MV-4-11 (cell line): ENCODE data around the gene PXYLP1.
A peak's percentile ranks its signal among the peaks of the same experiment; 100 is the strongest.

Experiments
- DNase-seq: peaks from one replicate; lab custom pipeline; 2025; lab: John Stamatoyannopoulos, UW

PXYLP1 gene

DNA sequence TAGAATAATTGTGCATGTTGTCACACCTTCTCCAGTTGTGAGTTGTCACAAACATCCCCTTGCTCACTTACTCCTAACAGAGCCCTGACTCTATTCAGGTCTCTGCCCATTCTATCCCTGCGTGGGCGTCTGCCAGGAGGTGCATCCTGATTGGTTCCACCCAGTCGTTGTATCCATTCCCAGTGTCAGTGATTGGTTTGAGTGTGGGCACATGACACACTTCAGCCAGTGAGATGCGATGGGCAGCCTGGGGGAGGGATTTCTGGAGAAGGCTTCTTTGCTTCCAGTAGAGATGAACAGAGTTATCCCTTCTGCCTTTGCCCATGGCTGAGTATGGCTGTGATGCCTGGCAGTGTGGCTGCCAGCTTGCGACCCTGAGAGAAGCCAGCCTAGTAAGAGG is 18.7 kb downstream of the PXYLP1 start:
- DNase-seq, result no peak

DNA sequence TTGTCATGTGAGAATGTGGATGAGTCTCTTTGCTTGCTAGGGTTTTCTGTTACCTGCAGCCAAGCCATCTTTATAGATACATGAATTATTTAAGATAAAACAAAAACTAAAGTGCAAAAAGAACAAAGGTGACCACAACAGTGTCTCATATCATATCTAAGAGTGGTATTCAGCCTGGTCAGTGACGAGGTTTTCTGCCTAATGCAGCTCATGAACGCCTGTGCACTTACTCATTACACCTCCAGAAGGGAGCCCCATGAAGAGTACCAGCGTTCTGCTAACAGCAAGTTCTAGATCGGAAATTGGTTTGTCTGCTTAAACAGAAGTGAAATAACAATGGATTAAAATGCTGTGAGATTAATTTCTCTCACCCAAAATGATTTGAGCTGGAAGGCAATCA is 19.2 kb downstream of the PXYLP1 start:
- no peak for DNase-seq

DNA sequence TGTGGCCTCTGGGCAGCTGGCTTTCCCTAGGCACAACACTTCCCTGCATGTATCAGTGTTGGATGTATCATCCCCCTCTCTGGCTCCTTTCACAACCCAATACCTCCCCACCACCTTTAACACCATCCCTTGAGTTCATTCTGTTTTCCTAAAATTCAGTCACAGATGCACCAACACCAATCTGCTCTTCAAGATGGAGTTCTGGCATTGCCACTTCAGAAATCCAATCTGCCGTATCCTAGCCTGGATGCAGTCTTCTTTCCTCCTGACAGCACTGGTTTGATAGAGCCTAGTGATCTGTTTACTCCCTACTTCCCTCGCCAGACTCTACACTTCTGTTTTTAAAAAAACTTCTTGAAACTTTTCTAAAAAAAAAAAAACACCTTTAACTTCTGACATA is 21.7 kb downstream of the PXYLP1 start:
- DNase-seq, result no peak

DNA sequence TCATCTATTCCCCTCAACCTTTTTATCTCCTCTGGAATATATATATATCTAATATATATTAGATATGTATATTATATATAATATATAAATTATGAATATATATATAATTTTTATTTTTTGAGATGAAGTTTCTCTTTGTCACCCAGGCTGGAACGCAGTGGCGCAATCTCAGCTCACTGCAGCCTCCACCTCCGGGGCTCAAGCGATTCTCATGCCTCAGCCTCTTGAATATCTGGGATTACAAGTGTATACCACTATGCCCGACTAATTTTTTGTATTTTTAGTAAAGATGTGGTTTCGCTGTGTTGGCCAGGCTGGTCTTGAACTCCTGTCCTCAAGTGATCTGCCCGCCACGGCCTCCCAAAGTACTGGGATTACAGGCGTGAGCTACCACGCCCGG is 22.2 kb downstream of the PXYLP1 start:
- DNase-seq, result no peak

DNA sequence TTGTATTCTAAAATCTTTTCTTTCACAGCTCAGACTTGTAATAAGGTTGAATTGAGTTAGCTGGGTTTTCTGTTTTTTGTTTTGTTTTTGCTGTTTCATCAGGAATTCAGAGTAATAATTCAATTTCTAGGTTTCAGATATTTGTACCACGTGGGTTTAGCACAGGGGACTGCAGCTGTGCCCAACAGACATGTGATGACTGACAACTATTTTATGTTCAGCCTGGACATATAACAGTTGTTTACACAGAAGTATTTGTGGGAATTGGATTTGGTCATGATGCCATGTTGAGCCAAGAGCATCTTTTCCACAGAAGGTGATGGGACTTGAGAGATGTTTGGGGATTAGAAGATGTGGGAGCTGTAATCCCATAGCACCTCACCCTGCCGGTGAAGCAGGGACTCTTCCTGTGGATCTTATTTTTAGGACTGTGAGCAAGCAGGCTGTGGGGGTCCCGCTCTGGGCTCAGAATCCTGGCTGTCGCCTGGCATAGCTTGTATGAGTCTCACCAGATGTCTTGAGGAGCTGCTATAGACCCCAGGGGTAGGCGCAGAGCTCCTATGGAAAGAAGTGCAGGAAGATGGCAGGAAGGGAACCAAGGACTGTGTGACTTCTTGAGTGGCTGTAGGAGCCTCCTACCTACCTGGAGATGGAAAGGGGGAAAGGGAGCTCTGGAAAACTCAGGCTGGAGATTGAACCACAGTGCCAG is 23.7 kb downstream of the PXYLP1 start:
- DNase-seq, result no peak

DNA sequence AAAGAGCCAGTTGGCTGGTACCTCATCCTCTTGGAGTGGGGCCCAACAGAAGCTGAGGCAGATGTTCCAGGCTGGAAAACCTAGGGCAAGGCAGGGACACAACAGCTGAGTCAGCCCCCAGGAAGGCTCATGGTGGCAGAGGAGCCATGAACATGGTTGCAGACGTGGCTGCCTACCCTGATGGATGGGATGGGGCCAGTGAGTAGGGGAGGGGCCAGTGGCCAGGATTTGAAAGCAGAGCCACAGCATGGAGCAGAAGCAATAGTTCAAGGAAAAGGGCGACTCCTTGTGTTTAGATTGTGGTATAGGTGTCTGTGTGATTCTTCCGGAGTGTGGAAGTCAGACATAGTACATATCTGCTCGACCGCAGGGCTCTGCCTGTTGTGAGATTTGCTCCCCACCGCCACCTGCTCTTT is 24.2 kb downstream of the PXYLP1 start:
- DNase-seq, result no peak

DNA sequence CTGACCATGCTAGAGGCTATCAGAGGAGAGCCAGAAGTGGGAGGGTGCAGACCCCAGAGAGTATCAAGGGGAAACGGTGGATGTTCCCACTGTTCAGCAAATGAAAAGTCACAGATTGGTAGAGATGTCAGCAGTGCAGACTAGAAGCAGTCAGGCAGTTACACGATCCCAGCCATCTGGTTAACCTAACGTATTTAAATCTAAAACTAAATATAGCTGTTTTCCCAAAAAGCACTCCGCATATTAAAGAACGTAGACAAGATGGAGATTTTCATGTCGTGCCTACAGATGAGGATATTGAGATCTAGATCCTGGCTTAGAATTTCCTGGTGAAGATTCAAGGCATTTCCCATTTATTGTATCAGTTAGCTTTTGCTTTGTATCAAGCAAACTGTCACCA is 25.2 kb downstream of the PXYLP1 start:
- no peak for DNase-seq

DNA sequence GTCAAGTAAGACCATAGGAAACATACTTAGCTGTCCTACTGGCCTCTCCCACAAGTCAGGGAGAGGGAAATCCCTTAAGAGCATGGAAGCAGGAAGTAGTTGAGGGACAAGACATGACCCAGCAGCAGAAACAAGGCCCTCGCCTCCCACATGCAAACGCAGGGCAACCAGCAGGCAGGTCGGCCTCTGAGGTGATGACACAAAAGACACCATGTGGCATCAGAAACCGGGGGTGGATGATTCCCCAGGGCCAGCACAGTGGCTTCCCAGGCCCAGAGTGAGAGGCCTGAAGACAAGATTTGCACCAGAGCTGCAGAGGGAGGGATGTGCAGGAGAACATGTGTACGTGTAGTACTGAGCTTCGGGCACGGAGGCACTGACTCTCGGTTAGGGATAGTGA is 26.3 kb downstream of the PXYLP1 start:
- no peak for DNase-seq

DNA sequence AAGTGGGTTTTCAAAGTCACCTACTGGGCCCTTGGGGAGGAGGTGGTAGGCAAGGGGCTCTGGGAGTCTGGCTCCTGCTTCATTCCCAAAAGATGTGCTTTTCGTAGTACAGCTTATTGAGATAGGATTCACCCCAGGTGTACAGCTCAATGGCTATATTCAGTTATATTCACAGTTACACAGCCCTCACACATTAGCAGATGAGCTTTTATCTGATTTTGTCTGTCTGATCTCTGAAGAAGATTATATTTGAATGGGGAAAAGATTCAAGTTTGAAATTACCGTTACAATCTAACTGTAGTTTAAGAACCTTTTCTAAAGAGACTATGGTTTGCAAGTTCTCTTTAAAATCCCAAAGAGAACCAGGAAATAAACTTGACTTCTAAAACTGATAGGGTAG is 27.3 kb downstream of the PXYLP1 start:
- no peak for DNase-seq

DNA sequence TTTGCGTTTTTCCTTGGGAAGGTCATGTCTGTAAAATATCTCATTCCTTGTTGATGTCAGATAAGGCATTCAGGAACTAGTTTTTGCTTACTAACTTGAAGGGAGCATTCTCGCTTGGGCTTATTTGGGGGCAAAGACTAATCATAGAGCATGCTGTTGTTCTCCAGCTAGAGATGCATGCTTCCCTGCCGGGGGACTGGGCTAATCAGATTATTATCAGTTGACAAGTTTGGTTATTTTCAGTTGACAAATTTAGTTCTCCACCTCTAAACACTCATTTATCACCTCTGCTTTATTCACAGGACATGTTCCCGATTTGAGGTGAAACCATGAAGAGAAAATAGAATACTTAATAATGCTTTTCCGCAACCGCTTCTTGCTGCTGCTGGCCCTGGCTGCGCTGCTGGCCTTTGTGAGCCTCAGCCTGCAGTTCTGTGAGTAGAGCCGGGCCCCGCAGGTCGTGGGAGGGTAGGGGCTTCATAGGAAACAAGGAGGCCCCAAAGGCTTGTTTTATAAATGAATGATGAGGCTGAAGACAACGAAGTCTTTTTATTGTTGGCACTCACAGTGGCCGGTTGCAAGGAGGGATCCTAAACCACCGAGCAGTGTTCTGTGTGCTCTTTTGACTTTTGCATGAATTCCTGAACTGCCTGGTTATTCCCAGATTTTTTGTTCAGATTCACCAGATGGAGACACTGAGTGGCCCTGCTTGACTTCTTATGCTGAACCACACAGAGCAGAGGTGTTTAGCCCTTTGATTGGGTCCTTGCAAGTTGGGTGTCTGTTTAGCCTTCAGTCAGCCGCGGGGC is 28.4 kb downstream of the PXYLP1 start:
- DNase-seq, result no peak

DNA sequence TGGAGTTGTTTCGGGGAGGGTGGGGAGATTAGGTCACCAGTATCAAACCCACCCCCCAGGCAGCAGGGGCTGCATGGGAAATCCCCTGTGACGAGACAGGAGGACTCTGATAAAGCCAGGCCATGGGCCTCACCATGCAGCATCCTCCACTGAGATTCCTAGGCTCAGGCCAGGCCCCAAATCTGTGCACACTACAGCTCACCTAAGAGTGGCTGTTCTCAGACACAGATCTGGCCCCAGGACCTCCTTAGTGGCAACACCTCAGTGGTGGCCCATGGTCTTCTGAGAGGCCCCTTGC is 29.0 kb downstream of the PXYLP1 start:
- no peak for DNase-seq

DNA sequence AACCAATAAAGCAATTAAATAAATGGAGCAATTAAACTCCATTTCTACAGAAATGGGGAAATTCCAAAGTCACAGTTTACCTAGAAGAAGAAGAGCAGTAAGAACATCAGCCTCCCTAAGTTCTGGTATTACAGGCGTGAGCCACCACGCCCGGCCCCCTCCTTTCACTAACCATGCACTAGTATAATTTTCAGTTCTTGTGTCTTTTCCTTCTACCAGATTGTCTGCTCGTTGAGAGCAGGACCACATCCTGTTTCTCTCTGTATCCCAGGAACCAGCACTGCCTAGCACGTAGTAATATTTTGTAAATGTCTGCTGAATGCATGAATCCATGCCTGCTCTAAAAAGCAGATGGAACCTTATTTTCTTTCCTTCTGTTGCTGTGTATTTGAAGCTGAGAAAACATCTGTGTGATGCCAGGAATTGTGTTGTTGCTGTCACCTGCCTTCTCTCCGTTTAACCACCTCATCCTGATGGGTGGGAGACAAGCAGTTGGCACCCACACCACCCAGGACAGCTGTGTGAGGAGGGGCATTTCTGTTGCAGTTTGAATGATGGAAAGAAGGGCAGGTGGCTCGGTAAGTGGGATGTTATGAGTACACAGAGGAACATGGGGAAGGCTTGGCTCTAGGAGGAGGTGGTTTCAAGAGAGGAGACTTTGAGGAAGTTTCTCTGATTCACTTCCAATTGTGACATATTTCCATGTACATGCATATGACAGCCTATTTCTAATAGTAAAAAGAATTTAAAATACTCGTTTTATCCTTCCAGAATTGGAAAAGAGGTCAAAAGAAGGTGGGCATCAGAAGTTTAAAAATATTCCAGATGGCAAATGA is 30.1 kb downstream of the PXYLP1 start:
- peak; percentile 42 for DNase-seq

DNA sequence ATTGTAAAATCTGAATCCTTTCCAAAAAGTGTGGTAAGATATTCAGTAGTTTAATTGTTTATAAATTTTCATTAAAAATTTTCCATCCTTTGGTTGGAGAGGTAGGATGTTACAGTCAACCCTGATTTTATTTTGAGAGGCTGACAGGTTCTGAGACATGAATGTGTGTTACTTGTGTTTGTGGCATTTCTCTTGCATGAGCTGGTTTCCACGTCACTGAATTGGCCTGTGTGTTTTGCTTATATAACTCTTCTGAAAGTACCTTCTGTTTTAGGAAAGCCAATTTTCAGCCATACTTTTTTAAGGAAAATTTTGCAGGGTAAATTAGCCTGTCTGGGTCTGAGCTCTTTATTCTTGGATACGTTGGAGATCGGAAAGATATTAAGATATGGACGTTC is 30.7 kb downstream of the PXYLP1 start:
- no peak for DNase-seq

DNA sequence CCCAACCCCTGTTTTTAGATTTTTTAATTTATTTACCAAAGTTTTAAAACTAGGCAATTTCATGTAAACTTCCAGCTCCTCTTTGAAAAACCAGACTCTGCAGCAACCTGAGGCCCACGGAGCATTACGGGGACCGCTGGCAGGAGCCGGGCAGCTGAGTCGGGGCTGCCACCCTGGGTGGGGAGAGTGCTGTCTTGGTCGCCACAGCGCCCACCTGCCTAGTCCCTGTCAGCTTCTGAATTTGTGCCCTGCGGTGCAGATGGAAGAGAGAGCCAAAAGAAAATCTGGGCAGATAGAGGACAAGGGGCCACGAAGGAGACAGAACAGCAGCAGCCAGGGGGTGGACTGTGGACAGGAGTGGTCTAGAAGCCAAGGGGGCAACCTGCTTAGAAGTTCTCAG is 34.6 kb downstream of the PXYLP1 start:
- no peak for DNase-seq

DNA sequence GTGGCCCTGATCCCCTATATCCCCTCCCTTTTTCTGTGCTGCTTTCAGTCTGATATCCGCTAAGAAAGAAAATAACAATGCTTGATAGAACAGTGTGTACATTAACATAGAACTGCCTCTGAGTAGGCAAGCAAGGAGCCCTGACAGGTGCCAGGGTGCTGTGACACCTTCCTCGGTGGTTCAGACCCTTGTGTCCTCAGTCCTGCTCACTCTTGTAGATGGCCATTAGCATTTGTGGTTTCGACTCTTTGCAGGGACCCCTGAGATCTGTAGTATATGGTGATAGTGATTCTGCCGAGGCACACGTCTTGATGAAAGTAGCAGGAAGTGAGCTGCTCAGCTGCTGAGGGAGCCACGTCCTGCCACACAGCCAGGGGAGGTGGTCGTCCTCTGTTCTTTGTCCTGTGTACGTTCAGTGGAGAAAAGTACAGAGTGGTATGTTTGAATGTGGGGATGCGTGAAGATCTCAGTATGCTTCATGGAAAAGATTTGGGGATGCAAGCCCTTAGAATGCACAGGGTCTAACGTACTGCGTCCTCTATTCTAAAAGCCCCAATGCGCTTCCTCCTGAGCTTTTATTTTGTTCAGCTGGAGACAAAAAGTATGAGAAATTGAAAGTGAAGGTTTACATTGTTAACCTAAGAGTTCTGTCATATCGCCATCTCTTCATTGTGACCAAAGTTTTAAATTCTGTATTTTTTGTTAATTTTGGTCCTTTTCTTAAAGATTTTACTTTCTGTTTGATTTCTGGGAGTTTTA is 35.4 kb downstream of the PXYLP1 start:
- no peak for DNase-seq

DNA sequence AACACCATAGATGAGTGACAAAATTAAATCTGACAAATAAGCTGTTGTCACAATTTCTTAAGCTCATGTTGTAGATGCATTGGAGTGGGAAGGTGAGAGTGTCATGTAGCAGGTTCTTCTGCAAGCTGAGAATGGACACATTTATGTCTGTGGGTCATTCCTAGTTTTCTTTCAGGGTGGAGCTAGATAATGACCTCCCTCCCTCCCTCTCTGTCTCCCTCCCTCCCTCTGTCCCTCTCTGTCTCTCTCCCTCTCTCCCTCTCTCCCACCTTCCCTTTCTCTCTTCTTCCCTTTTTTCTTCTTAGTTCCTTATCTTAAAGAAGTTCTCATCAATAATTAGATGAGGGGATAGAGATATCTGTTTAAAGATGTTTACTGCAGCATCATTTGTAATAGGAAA is 36.0 kb downstream of the PXYLP1 start:
- DNase-seq, result no peak

DNA sequence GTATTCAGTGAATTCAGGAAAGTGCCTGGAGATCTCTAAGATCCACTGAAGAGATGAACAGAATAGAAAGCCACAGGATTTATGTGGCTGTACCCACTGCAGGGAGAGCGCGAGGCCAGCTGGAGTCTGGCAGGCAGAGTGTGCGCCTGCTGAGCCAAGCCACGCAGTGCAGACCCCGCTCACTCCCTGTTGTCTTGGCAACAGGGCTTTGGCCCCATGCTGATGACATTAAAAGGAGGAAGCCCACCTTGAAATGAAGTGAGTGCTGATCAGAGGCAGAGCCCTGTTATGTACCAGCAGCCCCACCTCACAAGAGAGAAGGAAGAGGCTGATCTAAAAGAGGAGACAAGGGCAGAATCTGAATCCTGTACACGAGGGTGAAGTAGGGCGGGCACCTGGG is 36.7 kb downstream of the PXYLP1 start:
- DNase-seq, result no peak

DNA sequence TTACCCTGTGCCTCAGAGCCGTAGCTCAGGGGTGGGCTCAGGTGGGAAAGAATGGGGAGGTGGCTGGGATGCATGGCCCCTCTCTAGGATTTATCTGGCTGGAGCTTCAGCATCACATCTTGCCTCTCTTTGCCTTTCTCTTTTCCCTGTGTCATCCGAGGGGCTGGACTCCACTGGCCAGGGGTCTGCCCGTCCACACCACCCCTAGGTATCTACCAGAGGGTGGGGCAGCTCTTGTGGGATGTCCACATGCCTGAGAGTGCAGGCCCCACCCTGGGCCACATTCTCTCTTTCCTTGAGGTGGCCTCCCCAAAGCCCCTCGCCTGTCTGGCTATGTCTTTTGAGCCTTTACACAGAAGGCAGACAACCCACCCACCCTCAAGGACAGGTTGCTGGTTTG is 37.2 kb downstream of the PXYLP1 start:
- no peak for DNase-seq

DNA sequence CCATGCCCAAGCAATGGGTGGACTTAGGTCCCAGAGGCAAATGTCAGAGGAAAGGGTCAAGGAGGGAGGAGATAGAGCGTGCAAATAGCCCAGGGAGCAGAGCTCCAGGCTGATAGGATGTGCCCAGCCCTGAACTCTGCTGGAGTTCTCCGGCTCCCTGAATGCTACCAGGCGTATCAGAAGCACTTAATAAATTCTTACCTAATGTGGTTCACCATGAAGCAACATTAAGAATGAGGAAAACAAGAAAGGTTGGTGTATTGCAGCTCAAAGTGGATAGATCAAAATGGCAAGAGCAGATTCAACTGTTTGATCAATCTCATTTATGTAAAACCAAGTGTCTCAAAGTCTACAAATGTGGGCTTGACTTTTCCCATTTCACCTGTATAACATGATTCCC is 38.3 kb downstream of the PXYLP1 start:
- DNase-seq, result no peak

DNA sequence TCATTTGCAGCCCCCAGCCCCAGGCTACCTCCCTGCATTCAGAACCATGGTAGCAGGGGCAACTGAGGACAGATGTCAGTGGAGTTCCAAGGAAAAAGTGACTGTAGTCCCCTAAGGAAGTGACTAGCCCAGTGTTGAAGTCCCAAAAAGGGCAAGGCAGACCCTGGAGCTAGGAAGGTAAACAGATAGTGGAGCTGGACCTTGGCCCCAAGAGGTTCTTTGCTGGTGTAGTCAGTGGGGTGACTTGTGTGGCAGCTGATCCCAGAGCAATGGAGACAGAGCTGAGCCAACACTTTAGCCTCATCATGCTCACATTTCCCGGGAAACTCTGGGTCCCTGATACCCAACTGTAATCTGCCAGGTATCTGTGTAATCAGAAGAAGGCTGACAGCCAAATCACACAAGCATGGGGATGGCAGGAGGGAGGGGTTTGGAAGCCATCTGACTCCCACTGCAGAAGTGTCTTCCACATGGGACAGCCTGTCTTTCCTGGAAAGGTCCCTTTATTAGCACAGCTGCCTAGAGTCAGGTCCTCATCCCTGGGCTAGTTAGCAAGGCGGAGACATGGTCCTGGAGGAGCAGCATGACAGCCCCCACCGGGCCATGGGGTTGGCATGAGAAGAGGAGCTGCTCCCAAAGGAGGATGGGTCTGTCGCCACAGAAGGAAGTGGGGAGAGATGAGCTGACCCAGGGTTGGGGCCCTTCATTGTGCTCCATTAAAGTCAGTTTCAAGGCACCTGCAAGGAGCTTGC is 39.8 kb downstream of the PXYLP1 start:
- no peak for DNase-seq

DNA sequence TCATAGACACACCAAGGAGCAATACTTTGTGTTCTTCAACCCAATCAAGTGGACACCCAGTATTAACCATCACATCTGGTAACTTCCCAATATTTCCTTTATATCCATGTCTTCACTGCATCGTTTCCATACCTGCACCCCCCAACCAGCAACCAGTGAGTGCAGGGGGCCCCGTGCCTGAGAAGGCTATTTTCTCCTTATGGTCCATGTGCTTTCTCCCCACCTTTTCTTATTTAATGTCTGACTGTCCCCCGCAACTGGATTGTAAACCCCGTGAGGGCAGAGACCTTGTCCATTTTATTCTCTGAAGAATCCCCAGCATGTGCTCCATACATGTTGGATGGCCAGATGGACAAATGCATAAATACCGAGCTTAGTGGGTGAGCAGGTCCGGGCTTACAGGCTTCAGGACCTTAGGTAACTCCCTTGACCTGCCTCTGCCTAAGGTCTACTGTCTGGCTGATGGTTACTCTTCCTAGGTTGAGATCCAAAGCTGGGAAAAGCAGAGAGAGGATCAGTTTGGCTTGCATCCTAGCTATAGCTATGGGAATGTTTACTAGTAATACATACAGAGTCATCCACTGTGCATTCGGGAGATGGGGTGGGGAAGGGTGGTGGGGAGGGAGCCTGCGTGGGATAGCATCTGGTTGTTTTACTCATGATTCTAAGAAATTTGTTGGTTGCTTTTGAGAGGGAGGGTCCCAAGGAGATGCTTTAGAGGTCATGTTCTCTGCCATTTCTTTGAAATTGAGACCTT is 41.5 kb downstream of the PXYLP1 start:
- DNase-seq, result no peak
